SK-N-SH treated with all-trans-retinoic acid at 6 μM for 48 hours (cell line): ENCODE measurements around the gene DES.

ENCODE experiments used
- ATAC-seq: fragments of 200-7000 bp; cut with Tn5 transposase; 3 replicates; pipeline ENCODE4 v1.9.1; 2020; ENCODE audit warnings: mild to moderate bottlenecking, moderate library complexity
- BACH2 ChIP-seq: fragments of 250-450 bp; sonication (Bioruptor Pico); IDR thresholded peaks from 2 replicates; pipeline ENCODE4 v1.9.0; 2021; ENCODE audit warnings: mild to moderate bottlenecking, borderline replicate concordance
- CSDC2 ChIP-seq: fragments of 250-450 bp; sonication (Bioruptor Pico); IDR thresholded peaks from 2 replicates; pipeline ENCODE4 v1.5.0; 2020; ENCODE audit warnings: mild to moderate bottlenecking, moderate library complexity
- ESRRG ChIP-seq: fragments of 250-450 bp; sonication (Bioruptor Pico); IDR thresholded peaks from 2 replicates; pipeline ENCODE4 v1.6.1; 2021; ENCODE audit warnings: mild to moderate bottlenecking
- GLIS3 ChIP-seq: fragments of 250-450 bp; sonication (Bioruptor Pico); IDR thresholded peaks from 2 replicates; pipeline ENCODE4 v1.5.0; 2020; ENCODE audit warnings: mild to moderate bottlenecking, moderate library complexity
- ISL1 ChIP-seq: fragments of 250-450 bp; sonication (Bioruptor Pico); IDR thresholded peaks from 2 replicates; pipeline ENCODE4 v2.1.2; 2022; ENCODE audit warnings: mild to moderate bottlenecking, moderate library complexity
- OSR1 ChIP-seq: fragments of 250-450 bp; sonication (Bioruptor Pico); IDR thresholded peaks from 2 replicates; pipeline ENCODE4 v1.8.0; 2022; ENCODE audit warnings: moderate library complexity, mild to moderate bottlenecking, inconsistent platforms
- PPARA ChIP-seq: fragments of 250-450 bp; sonication (Bioruptor Pico); IDR thresholded peaks from 2 replicates; pipeline ENCODE4 v1.5.0; 2020; ENCODE audit warnings: mild to moderate bottlenecking, borderline replicate concordance
- RARB ChIP-seq: fragments of 250-450 bp; sonication (Bioruptor Pico); IDR thresholded peaks from 2 replicates; pipeline ENCODE4 v1.8.0; 2021; ENCODE audit warnings: mild to moderate bottlenecking, moderate library complexity
- SNAI2 ChIP-seq: fragments of 250-450 bp; sonication (Bioruptor Pico); IDR thresholded peaks from 2 replicates; pipeline ENCODE4 v1.5.0; 2020; ENCODE audit warnings: mild to moderate bottlenecking, moderate library complexity
- TCF4 ChIP-seq: fragments of 250-450 bp; sonication (Bioruptor Pico); IDR thresholded peaks from 2 replicates; pipeline ENCODE4 v1.8.0; 2021; ENCODE audit warnings: mild to moderate bottlenecking, moderate library complexity, borderline replicate concordance
- ZC3H10 ChIP-seq: fragments of 250-450 bp; sonication (Bioruptor Pico); IDR thresholded peaks from 2 replicates; pipeline ENCODE4 v1.5.1; 2021; ENCODE audit warnings: mild to moderate bottlenecking, moderate library complexity
- ZFP3 ChIP-seq: fragments of 250-450 bp; sonication (Bioruptor Pico); IDR thresholded peaks from 2 replicates; pipeline ENCODE4 v1.5.0; 2020; ENCODE audit warnings: mild to moderate bottlenecking, moderate library complexity
- ZFP30 ChIP-seq: fragments of 450-650 bp; formaldehyde crosslinking; IDR thresholded peaks from 2 replicates; pipeline ENCODE4 v1.5.0; 2022; ENCODE audit warnings: mild to moderate bottlenecking, moderate library complexity
- ZNF565 ChIP-seq: fragments of 450-650 bp; formaldehyde crosslinking; conservative IDR thresholded peaks from 2 replicates; pipeline ENCODE4 v1.5.0; 2020; ENCODE audit warnings: low read depth, mild to moderate bottlenecking, moderate library complexity
- ZNF70 ChIP-seq: fragments of 450-650 bp; formaldehyde crosslinking; IDR thresholded peaks from 2 replicates; pipeline ENCODE4 v1.5.0; 2020; ENCODE audit warnings: mild to moderate bottlenecking, moderate library complexity
- TF ChIP-seq, protein P1 (sequence below): fragments of 250-450 bp; sonication (Bioruptor Pico); IDR thresholded peaks from 2 replicates; pipeline ENCODE4 v1.5.1; 2021; ENCODE audit warnings: mild to moderate bottlenecking, moderate library complexity
- TF ChIP-seq, protein P2 (sequence below): fragments of 250-450 bp; sonication (Bioruptor Pico); IDR thresholded peaks from 2 replicates; pipeline ENCODE4 v1.5.1; 2020; ENCODE audit warnings: low read depth, mild to moderate bottlenecking, moderate library complexity
- TF ChIP-seq, protein P3 (sequence below): fragments of 250-450 bp; sonication (Bioruptor Pico); IDR thresholded peaks from 2 replicates; pipeline ENCODE4 v1.8.0; 2020; ENCODE audit warnings: mild to moderate bottlenecking, moderate library complexity, borderline replicate concordance
- TF ChIP-seq, protein P4 (sequence below): fragments of 250-450 bp; sonication (Bioruptor Pico); IDR thresholded peaks from 2 replicates; pipeline ENCODE4 v1.8.0; 2021; ENCODE audit warnings: low read depth, mild to moderate bottlenecking, moderate library complexity, borderline replicate concordance
- TF ChIP-seq, protein P5 (sequence below): fragments of 250-450 bp; sonication (Bioruptor Pico); IDR thresholded peaks from 2 replicates; pipeline ENCODE4 v1.5.0; 2020; ENCODE audit warnings: mild to moderate bottlenecking, moderate library complexity

The DES gene

DNA sequence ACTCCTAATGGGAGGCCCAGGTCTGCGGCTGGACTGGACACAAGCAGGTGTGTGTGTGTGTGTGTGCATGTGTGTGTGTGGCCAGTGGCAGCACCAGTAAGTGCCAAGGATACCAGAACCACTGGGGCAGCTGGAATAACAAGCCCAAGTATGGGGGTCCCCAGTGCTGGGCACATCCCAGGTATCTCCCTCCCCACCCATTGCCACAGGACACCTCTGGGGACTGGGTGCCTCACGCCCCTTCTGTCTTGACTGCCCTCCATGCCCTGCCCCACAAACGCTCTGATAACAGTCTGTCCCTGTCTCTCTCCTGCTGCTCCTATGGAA is 25.5 kb downstream of the DES start:
- no peak for ATAC-seq
- TF ChIP-seq SNAI2 (no peak), TCF4 (CRISPR knock-in tag) (no peak), ESRRG (no peak), RARB (CRISPR knock-in tag) (no peak)
- TF ChIP-seq, protein P1, sequence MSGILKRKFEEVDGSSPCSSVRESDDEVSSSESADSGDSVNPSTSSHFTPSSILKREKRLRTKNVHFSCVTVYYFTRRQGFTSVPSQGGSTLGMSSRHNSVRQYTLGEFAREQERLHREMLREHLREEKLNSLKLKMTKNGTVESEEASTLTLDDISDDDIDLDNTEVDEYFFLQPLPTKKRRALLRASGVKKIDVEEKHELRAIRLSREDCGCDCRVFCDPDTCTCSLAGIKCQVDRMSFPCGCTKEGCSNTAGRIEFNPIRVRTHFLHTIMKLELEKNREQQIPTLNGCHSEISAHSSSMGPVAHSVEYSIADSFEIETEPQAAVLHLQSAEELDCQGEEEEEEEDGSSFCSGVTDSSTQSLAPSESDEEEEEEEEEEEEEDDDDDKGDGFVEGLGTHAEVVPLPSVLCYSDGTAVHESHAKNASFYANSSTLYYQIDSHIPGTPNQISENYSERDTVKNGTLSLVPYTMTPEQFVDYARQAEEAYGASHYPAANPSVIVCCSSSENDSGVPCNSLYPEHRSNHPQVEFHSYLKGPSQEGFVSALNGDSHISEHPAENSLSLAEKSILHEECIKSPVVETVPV: no peak
- TF ChIP-seq, protein P2, sequence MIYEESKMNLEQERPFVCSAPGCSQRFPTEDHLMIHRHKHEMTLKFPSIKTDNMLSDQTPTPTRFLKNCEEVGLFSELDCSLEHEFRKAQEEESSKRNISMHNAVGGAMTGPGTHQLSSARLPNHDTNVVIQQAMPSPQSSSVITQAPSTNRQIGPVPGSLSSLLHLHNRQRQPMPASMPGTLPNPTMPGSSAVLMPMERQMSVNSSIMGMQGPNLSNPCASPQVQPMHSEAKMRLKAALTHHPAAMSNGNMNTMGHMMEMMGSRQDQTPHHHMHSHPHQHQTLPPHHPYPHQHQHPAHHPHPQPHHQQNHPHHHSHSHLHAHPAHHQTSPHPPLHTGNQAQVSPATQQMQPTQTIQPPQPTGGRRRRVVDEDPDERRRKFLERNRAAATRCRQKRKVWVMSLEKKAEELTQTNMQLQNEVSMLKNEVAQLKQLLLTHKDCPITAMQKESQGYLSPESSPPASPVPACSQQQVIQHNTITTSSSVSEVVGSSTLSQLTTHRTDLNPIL (CRISPR knock-in tag): no peak

DNA sequence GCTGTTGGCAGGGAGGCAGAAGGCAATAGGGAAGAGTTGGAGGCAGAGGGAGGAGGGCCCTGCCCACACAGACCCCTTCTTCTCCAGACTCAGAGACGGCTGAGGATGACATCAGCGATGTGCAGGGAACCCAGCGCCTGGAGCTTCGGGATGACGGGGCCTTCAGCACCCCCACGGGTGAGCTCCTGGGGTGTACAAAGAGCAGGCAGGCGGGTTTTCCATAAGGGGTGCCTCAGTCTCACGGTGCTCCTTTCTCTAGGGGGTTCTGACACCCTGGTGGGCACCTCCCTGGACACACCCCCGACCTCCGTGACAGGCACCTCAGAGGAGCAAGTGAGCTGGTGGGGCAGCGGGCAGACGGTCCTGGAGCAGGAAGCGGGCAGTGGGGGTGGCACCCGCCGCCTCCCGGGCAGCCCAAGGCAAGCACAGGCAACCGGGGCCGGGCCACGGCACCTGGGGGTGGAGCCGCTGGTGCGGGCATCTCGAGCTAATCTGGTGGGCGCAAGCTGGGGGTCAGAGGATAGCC is 26.5 kb downstream of the DES start:
- TF ChIP-seq ZC3H10 (CRISPR knock-in tag) (no peak), SNAI2 (no peak), GLIS3 (no peak), ISL1 (CRISPR knock-in tag) (no peak), PPARA (no peak), CSDC2 (CRISPR knock-in tag) (no peak), BACH2 (CRISPR knock-in tag) (no peak), ZNF70 (CRISPR knock-in tag) (no peak), ZFP3 (no peak), ZFP30 (CRISPR knock-in tag) (no peak), OSR1 (no peak), RARB (CRISPR knock-in tag) (no peak), ZNF565 (no peak)
- TF ChIP-seq, protein P3, sequence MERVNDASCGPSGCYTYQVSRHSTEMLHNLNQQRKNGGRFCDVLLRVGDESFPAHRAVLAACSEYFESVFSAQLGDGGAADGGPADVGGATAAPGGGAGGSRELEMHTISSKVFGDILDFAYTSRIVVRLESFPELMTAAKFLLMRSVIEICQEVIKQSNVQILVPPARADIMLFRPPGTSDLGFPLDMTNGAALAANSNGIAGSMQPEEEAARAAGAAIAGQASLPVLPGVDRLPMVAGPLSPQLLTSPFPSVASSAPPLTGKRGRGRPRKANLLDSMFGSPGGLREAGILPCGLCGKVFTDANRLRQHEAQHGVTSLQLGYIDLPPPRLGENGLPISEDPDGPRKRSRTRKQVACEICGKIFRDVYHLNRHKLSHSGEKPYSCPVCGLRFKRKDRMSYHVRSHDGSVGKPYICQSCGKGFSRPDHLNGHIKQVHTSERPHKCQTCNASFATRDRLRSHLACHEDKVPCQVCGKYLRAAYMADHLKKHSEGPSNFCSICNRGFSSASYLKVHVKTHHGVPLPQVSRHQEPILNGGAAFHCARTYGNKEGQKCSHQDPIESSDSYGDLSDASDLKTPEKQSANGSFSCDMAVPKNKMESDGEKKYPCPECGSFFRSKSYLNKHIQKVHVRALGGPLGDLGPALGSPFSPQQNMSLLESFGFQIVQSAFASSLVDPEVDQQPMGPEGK (CRISPR knock-in tag): no peak
- TF ChIP-seq, protein P4, sequence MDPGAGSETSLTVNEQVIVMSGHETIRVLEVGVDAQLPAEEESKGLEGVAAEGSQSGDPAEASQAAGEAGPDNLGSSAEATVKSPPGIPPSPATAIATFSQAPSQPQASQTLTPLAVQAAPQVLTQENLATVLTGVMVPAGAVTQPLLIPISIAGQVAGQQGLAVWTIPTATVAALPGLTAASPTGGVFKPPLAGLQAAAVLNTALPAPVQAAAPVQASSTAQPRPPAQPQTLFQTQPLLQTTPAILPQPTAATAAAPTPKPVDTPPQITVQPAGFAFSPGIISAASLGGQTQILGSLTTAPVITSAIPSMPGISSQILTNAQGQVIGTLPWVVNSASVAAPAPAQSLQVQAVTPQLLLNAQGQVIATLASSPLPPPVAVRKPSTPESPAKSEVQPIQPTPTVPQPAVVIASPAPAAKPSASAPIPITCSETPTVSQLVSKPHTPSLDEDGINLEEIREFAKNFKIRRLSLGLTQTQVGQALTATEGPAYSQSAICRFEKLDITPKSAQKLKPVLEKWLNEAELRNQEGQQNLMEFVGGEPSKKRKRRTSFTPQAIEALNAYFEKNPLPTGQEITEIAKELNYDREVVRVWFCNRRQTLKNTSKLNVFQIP (CRISPR knock-in tag): no peak
- TF ChIP-seq, protein P2 (CRISPR knock-in tag): no peak
- TF ChIP-seq, protein P5, sequence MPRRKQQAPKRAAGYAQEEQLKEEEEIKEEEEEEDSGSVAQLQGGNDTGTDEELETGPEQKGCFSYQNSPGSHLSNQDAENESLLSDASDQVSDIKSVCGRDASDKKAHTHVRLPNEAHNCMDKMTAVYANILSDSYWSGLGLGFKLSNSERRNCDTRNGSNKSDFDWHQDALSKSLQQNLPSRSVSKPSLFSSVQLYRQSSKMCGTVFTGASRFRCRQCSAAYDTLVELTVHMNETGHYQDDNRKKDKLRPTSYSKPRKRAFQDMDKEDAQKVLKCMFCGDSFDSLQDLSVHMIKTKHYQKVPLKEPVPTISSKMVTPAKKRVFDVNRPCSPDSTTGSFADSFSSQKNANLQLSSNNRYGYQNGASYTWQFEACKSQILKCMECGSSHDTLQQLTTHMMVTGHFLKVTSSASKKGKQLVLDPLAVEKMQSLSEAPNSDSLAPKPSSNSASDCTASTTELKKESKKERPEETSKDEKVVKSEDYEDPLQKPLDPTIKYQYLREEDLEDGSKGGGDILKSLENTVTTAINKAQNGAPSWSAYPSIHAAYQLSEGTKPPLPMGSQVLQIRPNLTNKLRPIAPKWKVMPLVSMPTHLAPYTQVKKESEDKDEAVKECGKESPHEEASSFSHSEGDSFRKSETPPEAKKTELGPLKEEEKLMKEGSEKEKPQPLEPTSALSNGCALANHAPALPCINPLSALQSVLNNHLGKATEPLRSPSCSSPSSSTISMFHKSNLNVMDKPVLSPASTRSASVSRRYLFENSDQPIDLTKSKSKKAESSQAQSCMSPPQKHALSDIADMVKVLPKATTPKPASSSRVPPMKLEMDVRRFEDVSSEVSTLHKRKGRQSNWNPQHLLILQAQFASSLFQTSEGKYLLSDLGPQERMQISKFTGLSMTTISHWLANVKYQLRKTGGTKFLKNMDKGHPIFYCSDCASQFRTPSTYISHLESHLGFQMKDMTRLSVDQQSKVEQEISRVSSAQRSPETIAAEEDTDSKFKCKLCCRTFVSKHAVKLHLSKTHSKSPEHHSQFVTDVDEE (CRISPR knock-in tag): no peak
- TF ChIP-seq, protein P1: no peak
- no peak for ATAC-seq
